ENCODE measurements around the gene RXFP1.

RXFP1 gene

GRCh38 chr4:158664806-158665205 is 143.1 kb downstream of the RXFP1 start:
- TF ChIP-seq, protein P1, sequence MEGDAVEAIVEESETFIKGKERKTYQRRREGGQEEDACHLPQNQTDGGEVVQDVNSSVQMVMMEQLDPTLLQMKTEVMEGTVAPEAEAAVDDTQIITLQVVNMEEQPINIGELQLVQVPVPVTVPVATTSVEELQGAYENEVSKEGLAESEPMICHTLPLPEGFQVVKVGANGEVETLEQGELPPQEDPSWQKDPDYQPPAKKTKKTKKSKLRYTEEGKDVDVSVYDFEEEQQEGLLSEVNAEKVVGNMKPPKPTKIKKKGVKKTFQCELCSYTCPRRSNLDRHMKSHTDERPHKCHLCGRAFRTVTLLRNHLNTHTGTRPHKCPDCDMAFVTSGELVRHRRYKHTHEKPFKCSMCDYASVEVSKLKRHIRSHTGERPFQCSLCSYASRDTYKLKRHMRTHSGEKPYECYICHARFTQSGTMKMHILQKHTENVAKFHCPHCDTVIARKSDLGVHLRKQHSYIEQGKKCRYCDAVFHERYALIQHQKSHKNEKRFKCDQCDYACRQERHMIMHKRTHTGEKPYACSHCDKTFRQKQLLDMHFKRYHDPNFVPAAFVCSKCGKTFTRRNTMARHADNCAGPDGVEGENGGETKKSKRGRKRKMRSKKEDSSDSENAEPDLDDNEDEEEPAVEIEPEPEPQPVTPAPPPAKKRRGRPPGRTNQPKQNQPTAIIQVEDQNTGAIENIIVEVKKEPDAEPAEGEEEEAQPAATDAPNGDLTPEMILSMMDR (IDR thresholded peaks at IDR 0.05; ENCODE audit: poor library complexity, severe bottlenecking): no peak
- H3K4me1 ChIP-seq (ENCODE audit: insufficient read depth, poor library complexity, severe bottlenecking): no peaks in the 10 kb centered on the region
- no peak overlapping the region for H3K27ac ChIP-seq (ENCODE audit: poor library complexity, severe bottlenecking)
- no peak for DNase-seq (ENCODE audit: low spot score)
- no peak overlapping the region for H3K4me3 ChIP-seq (ENCODE audit: severe bottlenecking)
- H3K27me3 ChIP-seq (ENCODE audit: insufficient read depth, poor library complexity, severe bottlenecking): no peaks in the 10 kb centered on the region
- H3K36me3 ChIP-seq (ENCODE audit: low read depth): peaks cover 18% of the 10 kb centered on the region
- ATAC-seq (ENCODE audit: low read depth): no peak
- H3K9me3 ChIP-seq (ENCODE audit: severe bottlenecking): no peaks in the 10 kb centered on the region

DNA sequence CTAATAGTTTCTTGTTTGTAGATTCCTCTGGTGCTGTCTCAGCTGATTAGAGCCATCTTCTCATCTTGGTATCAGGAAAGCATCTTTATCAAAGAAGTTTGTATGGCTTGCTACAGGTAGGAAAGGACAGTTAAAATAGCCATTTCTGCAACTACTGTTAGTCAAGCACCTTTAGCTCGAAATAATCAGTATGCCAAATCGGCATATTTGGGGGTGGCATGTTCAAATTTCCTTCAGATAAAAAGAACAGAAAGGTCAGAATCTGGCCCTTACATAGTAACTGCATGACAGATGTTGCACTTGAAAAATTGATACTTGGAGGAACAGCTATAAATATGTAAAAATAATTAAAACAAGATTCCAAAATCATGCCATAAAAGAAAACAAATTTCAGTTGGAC is 145.2 kb downstream of the RXFP1 start:
- no peak for ATAC-seq (ENCODE audit: low read depth)
- no peak for DNase-seq (ENCODE audit: low spot score)
- no peaks in the 10 kb centered on the region for H3K4me1 ChIP-seq (ENCODE audit: insufficient read depth, poor library complexity, severe bottlenecking)
- H3K4me3 ChIP-seq (ENCODE audit: severe bottlenecking): no peak overlapping the region
- no peaks in the 10 kb centered on the region for H3K27me3 ChIP-seq (ENCODE audit: insufficient read depth, poor library complexity, severe bottlenecking)
- TF ChIP-seq, protein P1 (IDR thresholded peaks at IDR 0.05; ENCODE audit: poor library complexity, severe bottlenecking): no peak
- no peak overlapping the region for H3K27ac ChIP-seq (ENCODE audit: poor library complexity, severe bottlenecking)
- H3K36me3 ChIP-seq (ENCODE audit: low read depth): peaks cover 18% of the 10 kb centered on the region
- H3K9me3 ChIP-seq (ENCODE audit: severe bottlenecking): no peaks in the 10 kb centered on the region

DNA sequence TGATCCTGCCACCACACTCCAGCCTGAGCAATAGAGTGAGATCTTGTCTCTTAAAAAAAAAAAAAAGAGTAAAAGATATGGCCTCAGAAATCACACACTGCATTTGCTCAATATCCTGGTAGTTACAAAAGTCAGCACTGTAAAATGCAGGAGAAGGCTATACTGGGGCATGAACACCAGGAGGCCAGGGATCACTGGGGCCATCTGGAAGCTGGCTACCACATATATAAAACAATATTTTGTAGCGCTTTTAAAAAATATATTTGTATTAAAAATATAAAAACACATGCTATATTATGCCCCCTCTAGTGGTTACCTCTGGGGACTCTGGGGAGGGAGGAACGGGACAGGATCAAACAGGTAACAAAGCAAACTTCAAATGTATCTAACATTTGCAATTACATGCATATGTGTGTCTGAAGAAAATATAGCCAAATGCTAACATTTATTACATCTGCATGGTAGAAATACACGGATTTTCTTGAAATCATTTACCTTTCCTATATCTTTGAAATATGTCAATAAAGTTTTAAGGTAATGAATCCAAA is 146.0 kb downstream of the RXFP1 start:
- TF ChIP-seq, protein P1 (IDR thresholded peaks at IDR 0.05; ENCODE audit: poor library complexity, severe bottlenecking): peak; percentile 85
- H3K4me3 ChIP-seq (ENCODE audit: severe bottlenecking): no peak overlapping the region
- no peak; the same call in 2 of the 3 replicates for ATAC-seq (ENCODE audit: low read depth)
- no peaks in the 10 kb centered on the region for H3K9me3 ChIP-seq (ENCODE audit: severe bottlenecking)
- H3K27me3 ChIP-seq (ENCODE audit: insufficient read depth, poor library complexity, severe bottlenecking): no peaks in the 10 kb centered on the region
- H3K27ac ChIP-seq (ENCODE audit: poor library complexity, severe bottlenecking): no peak overlapping the region
- peaks cover 18% of the 10 kb centered on the region for H3K36me3 ChIP-seq (ENCODE audit: low read depth)
- no peaks in the 10 kb centered on the region for H3K4me1 ChIP-seq (ENCODE audit: insufficient read depth, poor library complexity, severe bottlenecking)
- no peak for DNase-seq (ENCODE audit: low spot score)

DNA sequence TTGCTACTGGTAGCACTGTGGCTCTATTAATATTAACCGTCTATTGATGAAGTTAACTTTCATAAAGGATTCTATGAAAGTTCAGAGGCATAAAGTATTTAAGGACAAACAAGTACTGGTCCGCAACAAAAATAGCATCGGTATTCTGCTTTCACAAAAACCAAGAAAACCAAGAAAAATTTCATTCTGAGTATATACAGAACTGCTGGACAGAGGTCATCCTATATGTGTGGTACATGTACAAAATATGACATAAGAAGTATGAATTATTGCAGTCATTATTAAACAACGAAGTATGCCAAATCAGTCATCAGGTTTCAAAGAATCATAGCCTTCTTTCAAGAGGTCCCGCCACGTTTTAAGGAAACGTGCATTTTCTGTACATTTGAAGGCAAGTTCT is 147.6 kb downstream of the RXFP1 start:
- peaks cover 3% of the 10 kb centered on the region for H3K4me1 ChIP-seq (ENCODE audit: insufficient read depth, poor library complexity, severe bottlenecking)
- ATAC-seq (ENCODE audit: low read depth) (no peak), DNase-seq (ENCODE audit: low spot score) (no peak)
- no peaks in the 10 kb centered on the region for H3K9me3 ChIP-seq (ENCODE audit: severe bottlenecking)
- H3K27me3 ChIP-seq (ENCODE audit: insufficient read depth, poor library complexity, severe bottlenecking): no peaks in the 10 kb centered on the region
- H3K27ac ChIP-seq (ENCODE audit: poor library complexity, severe bottlenecking): no peak overlapping the region
- peaks cover 18% of the 10 kb centered on the region for H3K36me3 ChIP-seq (ENCODE audit: low read depth)
- H3K4me3 ChIP-seq (ENCODE audit: severe bottlenecking): no peak overlapping the region
- TF ChIP-seq, protein P1 (IDR thresholded peaks at IDR 0.05; ENCODE audit: poor library complexity, severe bottlenecking): no peak

- Histone ChIP-seq H3K4me3 (ENCODE audit: severe bottlenecking) (peak overlapping the region; percentile 80), H3K9me3 (ENCODE audit: severe bottlenecking) (no peaks in the 10 kb centered on the region), H3K36me3 (ENCODE audit: low read depth) (peaks cover 18% of the 10 kb centered on the region), H3K27me3 (ENCODE audit: insufficient read depth, poor library complexity, severe bottlenecking) (no peaks in the 10 kb centered on the region), H3K27ac (ENCODE audit: poor library complexity, severe bottlenecking) (peak overlapping the region; percentile 63), H3K4me1 (ENCODE audit: insufficient read depth, poor library complexity, severe bottlenecking) (peaks cover 3% of the 10 kb centered on the region)
- TF ChIP-seq, protein P1 (IDR thresholded peaks at IDR 0.05; ENCODE audit: poor library complexity, severe bottlenecking): no peak
- ATAC-seq (ENCODE audit: low read depth) (peak; percentile 30), DNase-seq (ENCODE audit: low spot score) (peak; percentile 66)
Measured at GRCh38 chr4:158670975-158671664, 149.4 kb downstream of the RXFP1 start.

All from RWPE2 (cell line).